NCI-H1417 treated with DMSO at 0.1 percent for 48 hours (cell line): Measurements from ENCODE around the gene CISD3.

Experiments used
- DNase-seq: peaks from one replicate; lab custom pipeline; 2025; lab: John Stamatoyannopoulos, UW

CISD3 gene

GRCh38 chr17:38728290-38728831 is 1.8 kb upstream of the CISD3 start:
- no peak for DNase-seq

DNA sequence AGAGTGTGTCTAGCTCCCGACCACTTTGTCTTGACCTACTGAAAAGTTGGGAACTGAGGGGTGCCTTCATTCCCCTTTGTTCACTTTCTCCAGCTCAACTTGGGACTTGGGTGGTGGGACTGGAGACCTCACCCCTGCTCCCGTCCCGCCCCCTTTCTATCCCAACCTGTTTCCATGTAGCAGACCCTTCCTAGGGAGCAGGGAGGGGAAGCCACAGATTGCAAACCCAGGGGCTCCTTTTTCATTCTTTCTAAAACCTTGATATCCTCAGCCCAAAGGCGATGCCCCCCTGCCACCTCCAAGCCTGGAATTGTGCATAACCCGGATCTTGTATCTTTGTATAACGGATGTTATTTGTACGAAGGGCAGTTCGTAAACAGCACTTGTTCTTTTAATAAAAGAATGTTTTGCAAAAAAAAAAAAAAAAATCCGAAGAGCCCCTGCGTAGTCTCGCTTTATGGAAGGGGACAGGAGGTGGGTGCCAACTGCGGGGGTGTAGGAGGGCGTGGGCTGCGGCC is 714 bp upstream of the CISD3 start:
- no peak for DNase-seq

- no peak for DNase-seq
Measured at GRCh38 chr17:38730526-38731379, 612 bp downstream of the CISD3 start.

DNA sequence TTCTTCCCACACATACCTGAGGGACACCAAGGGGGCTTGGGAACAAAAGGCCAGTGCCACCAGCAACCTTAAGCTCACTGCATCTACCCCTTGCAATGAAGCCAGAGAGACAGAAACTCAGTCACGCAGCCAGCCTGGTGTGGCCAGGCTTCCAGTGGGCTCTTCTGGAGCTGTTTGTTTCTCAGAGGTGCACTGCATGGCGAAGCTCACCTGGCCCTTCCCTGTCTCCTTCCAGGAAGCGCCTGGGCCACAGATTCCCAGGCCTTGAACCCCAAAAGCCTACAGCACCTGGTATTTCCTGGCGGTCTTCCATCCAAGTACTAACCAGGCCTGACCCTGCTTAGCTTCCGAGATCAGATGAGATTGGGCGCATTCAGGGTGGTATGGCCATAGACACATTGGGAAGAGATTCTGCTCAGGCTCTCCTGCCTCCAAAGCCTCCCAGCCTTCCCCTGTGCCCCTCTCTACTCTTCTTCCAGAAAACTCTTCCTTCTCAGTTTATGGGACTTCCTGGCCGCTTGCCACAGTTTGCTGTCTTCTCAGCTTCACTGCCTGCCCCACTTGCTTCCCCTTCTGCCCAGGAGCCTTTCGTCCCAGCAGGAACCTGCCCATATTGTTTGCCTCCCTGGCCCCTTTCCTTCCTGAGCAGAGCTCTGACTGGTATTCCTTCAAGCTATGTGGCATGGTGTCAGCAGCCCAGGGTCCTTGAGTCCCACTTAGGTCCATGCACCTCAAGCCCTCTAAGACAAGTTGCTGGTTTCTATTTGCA is 1.6 kb downstream of the CISD3 start:
- no peak for DNase-seq

DNA sequence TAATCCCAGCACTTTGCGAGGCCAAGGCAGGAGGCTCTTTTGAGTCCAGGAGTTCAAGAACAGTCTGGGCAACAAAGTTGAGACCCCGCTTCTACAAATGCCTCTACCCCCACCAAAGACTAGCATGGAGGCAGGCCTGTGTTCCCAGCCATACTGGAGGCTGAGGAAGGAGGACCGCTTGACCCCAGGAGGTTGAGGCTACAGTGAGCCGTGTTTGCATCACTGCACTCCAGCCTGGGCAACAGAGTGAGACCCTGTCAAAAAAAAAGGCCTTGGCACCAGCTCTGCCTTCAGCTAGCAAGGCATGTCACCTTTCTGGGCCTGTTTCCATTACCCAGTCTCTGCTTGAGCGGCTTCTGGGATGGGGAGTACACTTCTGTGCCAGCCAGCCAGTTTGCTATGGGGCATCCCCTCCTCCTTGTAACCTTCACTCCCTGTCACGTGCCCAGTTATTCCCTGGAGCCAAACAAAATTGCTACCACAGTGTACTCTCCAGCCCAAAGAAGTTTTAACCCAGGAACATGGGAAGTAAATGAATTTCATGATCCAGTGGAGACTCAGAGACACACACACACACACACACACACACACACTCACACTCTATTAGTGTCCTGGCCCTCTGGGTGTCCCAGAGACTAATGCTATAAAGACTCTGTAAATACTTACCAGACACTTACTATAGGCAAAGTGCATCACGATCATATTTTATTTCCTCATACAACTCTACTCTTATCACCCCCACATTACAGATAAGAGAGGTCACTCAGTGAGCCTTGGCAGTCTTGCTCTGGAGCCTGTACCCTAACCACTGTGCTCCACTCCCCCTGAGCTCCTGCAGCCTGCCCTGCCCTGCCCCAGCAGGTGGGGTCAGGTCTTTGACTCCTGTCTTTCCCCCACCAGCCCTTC is 2.5 kb downstream of the CISD3 start:
- DNase-seq = no peak

- DNase-seq = no peak
Measured at GRCh38 chr17:38733282-38733981, 3.3 kb downstream of the CISD3 start.

GRCh38 chr17:38733982-38734973 is 4.1 kb downstream of the CISD3 start:
- no peak for DNase-seq

GRCh38 chr17:38735161-38735997 is 5.2 kb downstream of the CISD3 start:
- DNase-seq = no peak

DNA sequence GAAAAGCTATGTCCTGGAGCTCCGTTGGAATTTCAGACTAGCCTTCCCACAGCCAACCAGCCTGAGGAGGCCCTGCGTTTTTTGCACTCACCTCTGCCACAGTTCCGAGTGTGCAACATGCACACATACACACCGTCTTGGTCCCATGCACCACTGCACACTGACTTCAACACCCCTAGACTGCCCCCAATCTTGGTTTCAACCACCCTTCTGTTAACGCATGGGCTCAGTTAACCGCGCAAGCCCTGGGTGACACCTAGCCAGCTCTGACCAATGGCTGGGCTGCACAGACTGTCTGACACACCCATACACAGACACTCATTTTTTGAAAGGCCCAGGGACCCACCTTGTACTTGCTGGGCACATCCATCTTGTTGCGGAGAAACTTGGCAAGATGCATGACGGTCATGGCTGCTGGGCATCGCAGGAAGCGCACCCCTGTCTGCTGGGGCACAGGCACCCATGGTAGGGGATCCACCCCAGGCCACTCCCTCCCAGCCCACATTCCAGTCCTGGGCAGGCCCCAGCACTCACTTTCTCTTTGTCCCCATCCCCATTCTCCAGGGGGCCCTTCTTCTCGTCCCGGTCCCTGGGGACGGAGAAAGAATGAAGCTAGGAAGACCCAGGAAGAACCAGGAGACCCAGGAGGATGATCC is 8.0 kb downstream of the CISD3 start:
- DNase-seq = no peak

DNA sequence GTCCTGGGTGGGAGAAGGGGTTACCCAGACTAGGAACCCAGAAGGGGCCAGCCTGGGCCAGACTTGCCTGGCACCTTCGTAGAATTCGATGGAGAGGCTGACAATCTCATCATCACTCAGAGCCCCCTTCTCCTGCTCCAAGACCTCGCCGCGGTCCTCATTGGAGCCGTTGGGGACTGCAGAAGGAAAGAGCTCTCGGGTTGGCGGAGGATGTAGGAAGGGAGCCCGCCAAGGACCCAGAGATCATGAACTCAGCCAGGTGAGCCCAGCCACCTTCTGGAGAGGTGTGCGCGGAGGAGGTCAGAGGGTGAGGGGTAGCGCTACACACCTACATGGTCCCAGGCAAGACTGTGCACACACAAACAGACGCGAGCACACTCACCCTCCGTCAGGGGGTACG is 8.5 kb downstream of the CISD3 start:
- DNase-seq = no peak

- DNase-seq = no peak
Measured at GRCh38 chr17:38739305-38739704, 9.2 kb downstream of the CISD3 start.

GRCh38 chr17:38740044-38740443 is 9.9 kb downstream of the CISD3 start:
- no peak for DNase-seq

DNA sequence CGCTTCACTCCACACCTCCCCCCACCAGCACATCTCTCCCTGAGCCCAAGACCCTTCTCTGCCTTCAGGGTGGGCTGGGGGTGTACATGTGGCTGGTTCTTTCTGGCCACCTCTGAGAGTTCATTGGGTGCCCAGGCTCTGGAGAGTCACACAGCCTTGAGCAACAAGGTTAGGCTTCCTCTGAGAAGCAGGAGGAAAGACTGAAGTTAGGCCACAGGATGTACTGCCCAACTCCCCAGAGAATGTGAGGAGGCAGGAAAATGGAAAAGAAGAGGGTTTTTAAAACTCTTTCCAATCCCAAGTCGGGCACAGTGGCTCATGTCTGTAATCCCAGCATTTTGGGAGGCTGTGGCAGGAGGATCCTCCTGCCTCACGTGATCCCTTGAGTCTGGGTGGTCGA is 10.7 kb downstream of the CISD3 start:
- DNase-seq = no peak

GRCh38 chr17:38741461-38741860 is 11.3 kb downstream of the CISD3 start:
- no peak for DNase-seq

- DNase-seq = no peak
Measured at GRCh38 chr17:38741921-38742410, 11.8 kb downstream of the CISD3 start.

- DNase-seq = peak; percentile 68
Measured at GRCh38 chr17:38742411-38743308, 12.5 kb downstream of the CISD3 start.

DNA sequence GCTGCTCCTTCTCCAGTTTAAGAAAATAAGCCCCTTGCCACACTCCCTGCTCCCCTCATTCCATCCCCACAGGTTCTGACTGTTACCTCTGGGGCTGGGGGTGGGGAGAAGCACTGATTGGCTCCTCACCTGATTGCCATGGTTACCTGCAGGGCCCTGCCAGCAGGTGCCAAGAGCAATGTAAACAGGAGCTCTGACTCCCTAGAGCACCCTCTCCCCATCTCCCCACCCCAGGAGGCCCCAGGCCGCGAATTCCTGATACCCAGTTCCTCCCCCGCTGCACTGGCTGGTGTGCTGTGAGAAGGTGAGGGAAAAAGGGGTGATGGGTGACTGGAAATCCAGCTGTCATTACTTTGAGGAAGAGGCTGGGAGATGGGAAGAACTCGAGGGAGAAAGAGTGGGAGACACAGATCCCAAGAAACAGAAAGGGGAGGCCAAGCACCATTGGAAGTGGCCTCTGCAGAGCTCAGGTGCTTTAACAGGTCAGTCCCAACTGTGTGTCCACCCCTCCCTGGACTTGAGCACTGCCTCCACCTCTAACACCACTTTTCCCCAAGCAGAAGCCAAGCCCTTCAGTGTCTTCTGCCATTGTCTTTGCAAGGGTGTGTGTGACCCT is 13.5 kb downstream of the CISD3 start:
- peak; percentile 70 for DNase-seq
